ENCODE measurements around the gene ZCWPW2.

- TF ChIP-seq CTCF (IDR thresholded peaks at IDR 0.05; ENCODE audit: low read depth, low read length, poor library complexity, severe bottlenecking) (no peak), EZH2phosphoT487 (IDR thresholded peaks at IDR 0.05; ENCODE audit: borderline replicate concordance, low read length) (no peak)
Measured at GRCh38 chr3:28308196-28308595, 40.3 kb upstream of the ZCWPW2 start.
